Prostate gland (tissue), 2 donors: ENCODE measurements around the gene ANO3. TPM values are rescaled to one million over a fixed set of nuclear protein-coding genes. Genes with fewer than 3 reads are reported as not detected.

Source experiments
- DNase-seq: peaks from one replicate; pipeline ENCODE4 v3.0.0-alpha.2; 2019; ENCODE audit warnings: low spot score
- H3K27ac ChIP-seq, 2 donors: fragments of 200-600 bp; sonication (generic); 2 replicates each; pipeline ENCODE4 v1.5.1; 2017 to 2019
- H3K27me3 ChIP-seq: fragments of 200-600 bp; sonication (generic); replicated peaks from 2 replicates; pipeline ENCODE4 v1.5.1; 2019; ENCODE audit not compliant: insufficient read depth
- H3K36me3 ChIP-seq, 2 donors: fragments of 200-600 bp; sonication (generic); 1 replicate in 1 of 2; 2 replicates in 1 of 2; pipeline versions ENCODE4 v1.5.1 to v1.8.1; 2017 to 2019
- H3K4me1 ChIP-seq: fragments of 200-600 bp; sonication (generic); replicated peaks from 2 replicates; pipeline ENCODE4 v1.5.1; 2019
- H3K4me3 ChIP-seq, 2 donors: fragments of 200-600 bp; sonication (generic); 2 replicates each; pipeline ENCODE4 v1.5.1; 2017 to 2019
- H3K9me3 ChIP-seq: fragments of 200-600 bp; sonication (generic); 2 replicates; pipeline ENCODE4 v1.5.1; 2017
- POLR2A ChIP-seq: fragments of 450-650 bp; IDR thresholded peaks from one replicate; pipeline ENCODE4 v1.6.1; 2016; ENCODE audit warnings: antibody characterized with exemption, mild to moderate bottlenecking
- POLR2AphosphoS5 ChIP-seq: sonication (generic); formaldehyde crosslinking; IDR thresholded peaks from one replicate; pipeline ENCODE4 v1.6.1; 2017; ENCODE audit warnings: antibody characterized with exemption
- WGBS: methylation state at CpG from one replicate; pipeline ENCODE4 v1.1.5; 2018; 5-methylcytosine and 5-hydroxymethylcytosine counted together
- intact Hi-C: fragments of 100-400 bp; cut with DNase I; formaldehyde crosslinking; loops from one replicate; pipeline ENCODE4 v1.14.2; 2022
- total RNA-seq, 2 donors: library from RNA; depleted of rRNA; stranded (reverse); fragments of >200 nt; gene quantifications; one replicate each; pipeline ENCODE4 v1.1.0, GENCODE V29; 2016
- TF ChIP-seq, protein P1 (sequence below), 4 experiments: fragments of 200-600 bp in 2 of 4; fragments of 450-650 bp in 2 of 4; sonication (generic) in 2 of 4; IDR thresholded peaks; 1 replicate in 3 of 4; 2 replicates in 1 of 4; pipeline ENCODE4 v1.5.1; 2016 to 2019; ENCODE audit warnings: antibody characterized with exemption in 4 of 4, mild to moderate bottlenecking in 2 of 4, moderate library complexity in 2 of 4

ANO3 gene
- total RNA-seq, 2 donors from 2014 or later = 0.68 TPM; not detected in 1

DNA sequence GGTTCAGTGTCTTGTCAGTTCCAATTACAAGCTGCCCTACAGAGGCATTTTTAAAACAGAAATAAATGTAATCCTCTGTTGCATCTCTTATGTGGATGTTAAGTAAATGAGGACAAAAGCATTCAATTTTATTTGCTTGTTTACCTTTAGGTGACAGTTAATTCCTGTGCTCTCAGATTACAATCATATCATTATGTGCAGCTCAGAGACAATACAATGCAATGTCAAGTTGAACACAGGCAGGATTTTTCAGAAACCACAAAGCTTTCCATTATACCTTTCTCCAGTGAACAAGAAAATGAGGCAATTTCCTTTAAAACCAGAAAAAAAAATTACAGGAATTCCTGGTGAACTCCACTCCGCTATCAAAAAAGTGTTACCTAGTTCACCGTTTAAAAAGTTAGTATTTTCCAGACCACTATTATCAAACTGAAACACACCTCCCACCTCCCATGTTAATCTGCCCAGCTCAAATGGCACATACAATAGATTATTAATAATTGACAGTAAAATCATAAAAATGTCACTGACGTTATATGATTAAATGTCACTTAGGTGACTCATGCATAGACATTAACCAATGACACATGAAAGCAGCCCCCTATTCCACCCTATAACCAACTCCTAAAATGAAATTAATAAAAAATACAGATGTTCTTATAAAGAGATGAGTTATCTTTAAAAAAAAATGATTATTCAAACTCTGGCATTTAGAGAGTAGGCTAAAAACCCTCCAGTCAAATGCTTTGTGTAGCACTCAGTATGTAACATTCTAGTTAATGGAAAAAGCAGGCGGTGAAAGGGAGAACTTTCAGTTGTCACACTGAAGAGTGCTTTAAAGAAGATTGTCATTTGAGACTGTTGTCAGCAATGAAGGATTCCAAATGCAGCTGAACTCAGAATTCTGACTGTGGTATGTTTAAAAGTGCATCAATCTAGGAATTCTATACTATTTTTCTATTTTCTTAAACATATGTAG lies 141.6 kb downstream of the ANO3 start:
- intact Hi-C loops = no loop called here
- Histone ChIP-seq H3K27ac (no peak overlapping the region), H3K36me3 (no peaks in the 10 kb centered on the region), H3K9me3 (no peaks in the 10 kb centered on the region), H3K4me3 (no peak overlapping the region), H3K4me1 (no peaks in the 10 kb centered on the region), H3K27me3 (no peaks in the 10 kb centered on the region)
- WGBS = 33% methylated on average over 4 of the region's 4 CpGs
- no peak for DNase-seq
- TF ChIP-seq POLR2A (no peak), POLR2AphosphoS5 (no peak)
- TF ChIP-seq, protein P1, sequence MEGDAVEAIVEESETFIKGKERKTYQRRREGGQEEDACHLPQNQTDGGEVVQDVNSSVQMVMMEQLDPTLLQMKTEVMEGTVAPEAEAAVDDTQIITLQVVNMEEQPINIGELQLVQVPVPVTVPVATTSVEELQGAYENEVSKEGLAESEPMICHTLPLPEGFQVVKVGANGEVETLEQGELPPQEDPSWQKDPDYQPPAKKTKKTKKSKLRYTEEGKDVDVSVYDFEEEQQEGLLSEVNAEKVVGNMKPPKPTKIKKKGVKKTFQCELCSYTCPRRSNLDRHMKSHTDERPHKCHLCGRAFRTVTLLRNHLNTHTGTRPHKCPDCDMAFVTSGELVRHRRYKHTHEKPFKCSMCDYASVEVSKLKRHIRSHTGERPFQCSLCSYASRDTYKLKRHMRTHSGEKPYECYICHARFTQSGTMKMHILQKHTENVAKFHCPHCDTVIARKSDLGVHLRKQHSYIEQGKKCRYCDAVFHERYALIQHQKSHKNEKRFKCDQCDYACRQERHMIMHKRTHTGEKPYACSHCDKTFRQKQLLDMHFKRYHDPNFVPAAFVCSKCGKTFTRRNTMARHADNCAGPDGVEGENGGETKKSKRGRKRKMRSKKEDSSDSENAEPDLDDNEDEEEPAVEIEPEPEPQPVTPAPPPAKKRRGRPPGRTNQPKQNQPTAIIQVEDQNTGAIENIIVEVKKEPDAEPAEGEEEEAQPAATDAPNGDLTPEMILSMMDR (IDR thresholded peaks at IDR 0.05) = no peak

DNA sequence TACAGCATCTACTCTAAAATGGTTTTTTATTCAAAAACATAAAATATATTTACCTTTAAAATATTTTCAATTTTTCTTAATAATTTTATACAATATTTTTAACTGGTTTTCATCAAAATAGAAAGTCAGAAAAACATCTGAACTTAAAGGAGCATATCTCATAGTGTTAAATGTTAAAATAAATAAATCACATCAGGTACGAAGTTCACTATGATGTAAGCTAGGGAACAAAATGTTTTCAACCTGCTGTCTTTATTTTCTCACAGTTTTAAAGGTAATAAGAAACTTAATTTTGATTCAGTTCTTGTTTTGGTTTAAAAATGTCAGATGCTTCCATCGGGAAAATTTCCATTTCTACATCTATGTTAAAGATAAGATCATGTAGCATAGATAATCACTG lies 142.5 kb downstream of the ANO3 start:
- no peaks in the 10 kb centered on the region for H3K36me3 ChIP-seq
- H3K4me1 ChIP-seq = no peaks in the 10 kb centered on the region
- intact Hi-C loops = no loop called here
- TF ChIP-seq POLR2AphosphoS5 (no peak), POLR2A (no peak)
- TF ChIP-seq, protein P1 (IDR thresholded peaks at IDR 0.05) = no peak
- WGBS = 74% methylated on average over 2 of the region's 2 CpGs
- H3K27me3 ChIP-seq = no peaks in the 10 kb centered on the region
- no peak for DNase-seq
- no peak overlapping the region for H3K4me3 ChIP-seq
- H3K27ac ChIP-seq = no peak overlapping the region
- no peaks in the 10 kb centered on the region for H3K9me3 ChIP-seq

GRCh38 chr11:26477396-26477795 lies 145.5 kb downstream of the ANO3 start:
- no peak overlapping the region for H3K27ac ChIP-seq
- TF ChIP-seq POLR2AphosphoS5 = no peak
- no peak for TF ChIP-seq POLR2A
- TF ChIP-seq, protein P1 (IDR thresholded peaks at IDR 0.05) = no peak
- no peak overlapping the region for H3K4me3 ChIP-seq
- no peak for DNase-seq
- intact Hi-C loops = no loop called here
- WGBS = 66% methylated on average over 2 of the region's 2 CpGs
- H3K9me3 ChIP-seq = no peaks in the 10 kb centered on the region
- H3K4me1 ChIP-seq = no peaks in the 10 kb centered on the region
- H3K36me3 ChIP-seq = no peaks in the 10 kb centered on the region
- H3K27me3 ChIP-seq = no peaks in the 10 kb centered on the region

DNA sequence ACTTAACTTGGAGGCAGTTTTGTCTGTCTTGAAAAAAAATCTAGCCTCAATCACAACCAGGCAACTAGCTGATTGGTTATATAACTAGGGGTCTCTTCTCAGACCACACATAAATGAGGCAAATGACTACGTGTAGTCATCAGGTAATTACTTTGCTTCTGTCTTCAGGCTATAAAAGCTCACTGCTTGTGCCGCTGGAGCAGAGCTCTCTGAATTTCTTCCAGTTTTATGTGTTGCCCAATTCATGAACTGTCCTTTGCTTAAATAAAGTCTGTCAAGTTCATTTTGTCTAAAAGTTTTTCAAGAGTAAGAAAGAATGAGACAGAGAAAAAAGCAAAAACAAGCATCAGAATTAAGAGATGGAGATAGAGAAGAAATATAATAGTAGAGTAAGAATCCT lies 146.8 kb downstream of the ANO3 start:
- WGBS = 27% methylated on average over 2 of the region's 2 CpGs
- Histone ChIP-seq H3K4me3 (no peak overlapping the region), H3K4me1 (no peaks in the 10 kb centered on the region), H3K36me3 (no peaks in the 10 kb centered on the region), H3K27me3 (no peaks in the 10 kb centered on the region), H3K27ac (no peak overlapping the region), H3K9me3 (no peaks in the 10 kb centered on the region)
- DNase-seq = no peak
- intact Hi-C loops = no loop called here
- no peak for TF ChIP-seq POLR2A
- no peak for TF ChIP-seq POLR2AphosphoS5
- TF ChIP-seq, protein P1 (IDR thresholded peaks at IDR 0.05) = no peak

DNA sequence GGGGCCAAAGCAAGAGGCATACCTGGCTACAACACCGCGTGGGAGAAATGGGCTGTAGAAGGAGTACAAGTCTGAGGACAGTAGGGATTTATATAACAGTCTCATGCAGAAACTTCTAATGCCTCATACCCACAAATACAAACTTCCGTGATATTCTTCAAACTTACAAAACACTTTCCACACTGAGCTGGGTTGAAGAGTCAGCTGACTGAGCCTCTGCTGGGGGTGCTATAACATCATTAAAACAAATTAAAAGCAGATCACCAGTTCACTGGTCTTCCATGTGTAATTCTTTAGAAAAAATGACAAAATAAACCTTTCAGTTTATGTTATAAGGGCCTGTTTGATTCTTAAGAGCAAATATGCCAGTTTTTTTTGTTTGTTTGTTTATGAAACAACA lies 148.1 kb downstream of the ANO3 start:
- DNase-seq = no peak
- Histone ChIP-seq H3K27ac (no peak overlapping the region), H3K36me3 (no peaks in the 10 kb centered on the region), H3K4me3 (no peak overlapping the region), H3K9me3 (no peaks in the 10 kb centered on the region), H3K4me1 (no peaks in the 10 kb centered on the region), H3K27me3 (no peaks in the 10 kb centered on the region)
- intact Hi-C loops = no loop called here
- WGBS = 83% methylated on average over 3 of the region's 3 CpGs
- TF ChIP-seq POLR2A (no peak), POLR2AphosphoS5 (no peak)
- TF ChIP-seq, protein P1 (IDR thresholded peaks at IDR 0.05) = no peak
